HG03060 (cell line): ENCODE data around the gene OR52L1.
"Not testable (repeated sequence)": the region's sequence is repeated elsewhere in the genome, so short reads cannot be mapped to it uniquely, and the experiment has no call there.

ENCODE experiments used
- ATAC-seq: cut with Tn5 transposase; IDR thresholded peaks from one replicate; pipeline ENCODE4 v1.9.1; 2021; ENCODE audit warnings: low read depth, moderate number of reproducible peaks; ENCODE audit not compliant: unreplicated experiment

The OR52L1 gene

DNA sequence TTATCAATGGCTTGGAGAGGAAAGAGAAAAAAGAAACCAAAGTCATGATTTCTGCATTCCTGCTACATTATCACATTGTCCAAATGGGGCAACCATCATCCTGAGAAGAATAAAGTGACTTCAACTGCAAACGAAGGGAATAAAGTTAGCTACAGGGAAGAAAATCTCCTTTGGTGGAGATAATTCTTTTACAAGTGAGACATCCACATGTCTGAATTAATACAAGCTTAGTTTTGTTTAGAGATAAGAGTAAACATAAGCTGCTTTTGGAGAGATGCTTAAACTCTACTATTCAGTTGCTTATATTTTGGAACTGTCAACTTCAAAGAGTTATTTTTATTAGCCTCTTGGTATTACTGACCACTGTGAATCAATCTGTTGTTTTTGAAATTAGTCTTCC lies at the start of gene OR52L1:
OR52L1 (minus strand) TSS at position 101 of the 400 bp plus-strand sequence; CDS start at position 46, 55 bp downstream.
- no peak for ATAC-seq

DNA sequence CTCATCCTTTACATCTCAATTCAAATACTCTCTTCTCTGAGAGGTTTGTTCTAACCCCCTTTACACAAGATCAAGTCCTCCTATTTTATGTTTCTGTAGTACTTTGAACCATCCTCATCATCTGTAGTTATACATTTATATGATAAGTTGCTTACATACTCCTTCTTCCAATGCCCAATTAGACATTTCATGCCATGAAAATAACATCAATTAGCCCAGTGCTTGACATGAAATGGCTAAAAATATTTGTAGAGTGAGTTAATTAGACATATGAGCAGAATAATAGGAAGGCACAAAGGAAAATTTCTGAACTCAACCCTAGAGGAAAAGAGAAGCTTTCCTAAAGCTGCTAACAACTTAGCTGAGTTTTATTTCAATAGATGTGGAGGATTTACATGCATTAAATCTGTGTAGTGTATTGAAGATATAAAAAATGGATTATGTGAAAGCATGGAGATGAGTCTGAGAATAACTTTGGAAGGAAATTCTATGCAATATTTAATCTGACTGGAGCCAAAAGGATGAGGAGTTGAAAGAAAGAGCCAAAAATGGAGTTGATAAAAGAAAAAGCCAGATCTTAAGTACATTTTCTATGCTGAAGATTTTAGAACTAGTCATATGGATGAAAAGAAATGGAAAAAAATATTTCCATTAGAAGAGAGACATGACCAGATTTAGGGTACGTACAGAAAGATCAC lies 44.1 kb upstream of the OR52L1 start, which contains the start of gene OR56A1:
OR56A1 (minus strand) TSS at position 51 of the 698 bp plus-strand sequence. CDS start 3,066 bp downstream, outside the sequence.
- no peak for ATAC-seq

DNA sequence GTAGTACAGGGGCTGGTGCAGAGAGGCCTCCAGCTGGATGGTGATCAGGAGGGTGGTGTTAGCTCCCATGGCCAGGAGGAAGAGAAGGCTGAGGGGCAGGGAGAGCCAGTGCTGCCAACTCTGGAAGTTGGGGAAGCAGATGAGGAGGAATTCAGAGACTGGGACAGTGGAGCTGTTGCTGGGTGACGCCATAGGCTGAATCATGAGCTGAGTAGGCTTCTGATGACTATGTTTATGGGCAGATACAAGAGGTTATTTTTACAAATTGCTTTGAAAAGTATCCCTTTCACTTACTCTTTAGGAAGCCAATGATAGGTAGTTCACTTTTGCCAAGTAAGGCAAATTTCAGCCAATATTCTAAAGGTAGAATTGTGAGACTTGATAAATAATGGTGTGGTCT lies 40.7 kb upstream of the OR52L1 start:
- no peak for ATAC-seq

DNA sequence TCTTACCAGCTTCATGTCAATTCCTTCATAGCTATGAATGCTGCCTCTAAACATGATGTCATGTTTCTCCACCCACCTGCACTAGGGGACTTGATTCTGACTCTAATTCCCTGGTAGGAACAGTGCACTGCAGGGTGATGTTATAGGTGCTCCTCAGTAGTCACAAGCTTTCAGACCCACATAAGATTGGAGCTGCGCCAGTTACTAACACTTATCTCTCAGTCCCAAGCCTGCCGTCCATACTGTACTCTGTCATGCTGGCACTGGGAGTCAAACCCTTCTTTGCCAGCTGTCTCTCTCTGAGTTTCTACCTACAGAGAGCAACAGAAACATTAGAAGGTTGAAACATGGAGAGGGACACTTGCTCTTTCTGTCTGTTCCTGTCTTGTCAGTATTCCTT lies 38.3 kb upstream of the OR52L1 start:
- ATAC-seq: no peak

GRCh38 chr11:6022956-6023355 lies 36.2 kb upstream of the OR52L1 start:
- no peak for ATAC-seq

DNA sequence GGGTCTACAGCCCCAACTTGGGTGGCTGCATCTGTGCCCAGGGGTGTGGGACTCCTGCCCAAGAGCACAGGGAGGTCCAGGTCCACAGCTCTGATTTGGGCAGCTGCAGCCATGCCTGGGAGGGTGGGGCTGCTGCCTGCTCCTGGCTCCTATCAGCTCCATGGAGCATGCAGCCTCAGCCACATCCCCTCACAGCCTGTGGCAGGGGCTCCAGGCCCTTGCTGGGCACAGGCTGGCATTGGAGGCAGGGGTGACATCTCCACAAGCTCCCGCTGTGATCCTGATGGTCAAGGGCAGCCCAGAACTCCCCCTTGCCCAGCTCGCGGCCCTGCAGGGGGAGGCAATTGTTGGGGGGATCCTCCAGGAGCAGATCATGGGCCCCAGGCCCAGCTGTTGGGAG lies 26.3 kb upstream of the OR52L1 start:
- no peak for ATAC-seq

GRCh38 chr11:6012035-6012668 lies 25.4 kb upstream of the OR52L1 start:
- ATAC-seq: no peak

DNA sequence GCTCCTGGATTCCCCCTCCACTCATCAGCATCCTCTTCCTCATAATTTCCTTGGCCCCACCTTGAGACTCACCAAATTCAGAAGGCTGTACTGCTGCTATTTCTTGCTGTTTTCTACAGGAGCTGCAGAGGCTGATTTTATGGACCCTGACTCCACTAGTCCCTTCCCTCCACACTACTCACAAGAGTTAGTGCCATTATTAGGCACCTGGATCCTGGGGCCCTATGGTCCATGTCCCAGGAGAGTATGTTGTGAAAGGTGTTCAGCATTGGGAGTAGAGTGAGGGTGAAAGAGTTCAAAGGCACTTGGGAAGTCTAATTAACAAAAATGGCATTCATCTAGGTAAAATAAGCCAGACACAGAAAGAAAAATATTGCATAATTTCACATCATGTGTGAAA lies 20.1 kb upstream of the OR52L1 start, which contains the start of gene OR56A4:
OR56A4 (minus strand) TSS at position 101 of the 400 bp plus-strand sequence. CDS start 3,954 bp downstream, outside the sequence.
- ATAC-seq: no peak

DNA sequence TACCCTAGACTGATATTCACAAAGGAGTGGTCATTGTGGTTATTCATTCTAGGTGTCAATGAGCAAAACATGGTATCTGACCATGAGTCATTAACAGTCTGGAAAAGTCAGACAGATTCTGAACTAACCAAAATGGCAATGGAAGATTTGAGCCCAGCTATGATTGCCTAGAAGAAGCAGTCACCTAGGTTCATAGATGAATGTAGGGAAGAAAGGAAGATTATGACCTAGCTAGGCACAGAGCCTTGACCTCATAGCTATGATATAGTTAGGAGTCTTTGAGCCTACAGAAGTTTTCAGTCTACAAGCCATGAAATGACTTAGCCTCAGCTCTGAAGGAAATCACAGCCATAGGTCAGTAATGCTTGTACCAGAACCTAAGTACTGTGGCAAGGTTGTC lies 19.6 kb upstream of the OR52L1 start:
- ATAC-seq: no peak

DNA sequence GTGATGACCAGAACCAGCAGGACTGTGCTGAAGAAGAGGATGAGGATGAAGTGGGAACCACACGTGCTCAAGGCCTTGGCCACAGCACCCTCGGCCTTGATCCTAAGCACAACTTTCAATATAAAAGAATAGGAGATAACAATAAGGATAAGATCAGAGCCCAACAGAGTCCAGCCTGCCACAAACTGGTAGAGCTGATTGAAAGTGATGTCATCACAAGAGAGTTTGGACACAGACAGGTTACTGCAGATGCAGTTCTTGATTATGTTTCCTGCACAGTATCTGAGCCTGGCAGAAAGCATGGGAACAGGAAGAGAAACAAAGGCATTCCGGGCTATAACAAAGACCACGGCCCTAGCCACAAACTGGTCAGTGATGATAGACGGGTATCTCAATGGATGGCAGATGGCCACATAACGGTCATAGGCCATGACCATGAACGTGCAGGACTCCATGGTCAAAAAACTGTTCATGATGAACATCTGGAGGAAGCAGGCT lies 15.5 kb upstream of the OR52L1 start:
- no peak for ATAC-seq

GRCh38 chr11:5994791-5995190 lies 8.0 kb upstream of the OR52L1 start:
- no peak for ATAC-seq

GRCh38 chr11:5992604-5993251 lies 5.9 kb upstream of the OR52L1 start:
- ATAC-seq: no peak

- ATAC-seq: no peak
Measured at GRCh38 chr11:5992150-5992549, 5.4 kb upstream of the OR52L1 start.

DNA sequence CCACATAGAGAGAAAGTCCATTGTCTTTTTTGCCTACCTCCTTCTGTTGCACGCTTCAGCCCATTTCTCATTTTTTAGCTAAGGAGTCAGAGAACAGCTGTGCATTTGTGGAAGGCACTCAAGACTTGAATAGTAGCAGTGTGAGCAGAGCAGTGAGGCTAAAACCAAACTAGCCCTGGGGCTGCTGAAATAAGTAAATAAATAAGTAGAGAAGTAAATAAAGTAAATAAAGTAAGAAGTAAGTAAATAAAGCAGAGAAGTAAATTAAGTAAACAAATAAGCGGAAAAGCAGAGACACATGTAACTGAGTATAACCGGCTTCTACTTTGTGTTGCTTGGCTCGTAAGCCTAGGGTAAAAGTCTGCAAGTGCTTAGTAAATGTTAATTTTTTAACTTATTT lies 2.4 kb upstream of the OR52L1 start:
- no peak for ATAC-seq

DNA sequence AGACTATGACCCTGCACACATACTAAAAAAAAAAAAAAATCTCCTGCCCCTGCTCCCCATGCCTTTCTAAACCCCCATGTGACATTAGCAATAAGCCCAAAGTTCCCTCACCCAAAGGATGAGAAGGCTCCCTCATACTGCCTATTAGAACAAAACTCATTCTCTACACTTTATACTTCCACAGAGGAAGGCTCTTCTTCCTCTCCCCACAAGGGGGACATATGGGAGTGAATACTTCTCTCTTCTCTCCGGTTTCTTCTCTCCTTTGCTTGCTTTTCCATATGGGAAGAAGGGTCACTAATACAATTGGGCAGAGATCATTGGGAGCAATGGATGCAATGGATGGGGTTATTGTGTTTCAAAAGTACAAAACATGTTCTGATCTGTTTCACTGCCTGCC lies 3.3 kb downstream of the OR52L1 start:
- ATAC-seq: no peak

- no peak for ATAC-seq
Measured at GRCh38 chr11:5973530-5973929, 13.3 kb downstream of the OR52L1 start.

GRCh38 chr11:5968394-5968793 lies 18.4 kb downstream of the OR52L1 start, which contains the start of gene OR56A5:
Gene OR56A5, minus strand, starts transcription at chr11:5968494. Its CDS starts 0 bp downstream, at chr11:5968494.
- ATAC-seq: no peak

GRCh38 chr11:5967708-5968107 lies 19.1 kb downstream of the OR52L1 start:
- ATAC-seq: no peak

GRCh38 chr11:5966958-5967357 lies 19.8 kb downstream of the OR52L1 start:
- ATAC-seq: no peak

- ATAC-seq: not testable (repeated sequence)
Measured at GRCh38 chr11:5960704-5961320, 26.0 kb downstream of the OR52L1 start.

GRCh38 chr11:5955586-5955985 lies 31.2 kb downstream of the OR52L1 start:
- ATAC-seq: no peak
